K562 (cell line): ENCODE data around the gene SUMO3. TPM values are rescaled to one million over a fixed set of nuclear protein-coding genes. Genes with fewer than 3 reads are reported as not detected.

ENCODE experiments used
- ESRRA ChIP-seq: fragments of 450-650 bp; IDR thresholded peaks from 2 replicates; pipeline ENCODE4 v1.6.1; 2014; ENCODE audit warnings: low read depth, mild to moderate bottlenecking, moderate library complexity, borderline replicate concordance
- GATAD2A ChIP-seq: fragments of 450-650 bp; IDR thresholded peaks from 2 replicates; pipeline ENCODE4 v1.6.1; 2017
- HDAC8 ChIP-seq: fragments of 450-650 bp; IDR thresholded peaks from 2 replicates; pipeline ENCODE4 v1.6.1; 2016; ENCODE audit warnings: mild to moderate bottlenecking, missing genetic modification characterization, moderate library complexity, missing compliant biosample characterization
- HSF4 ChIP-seq: fragments of 250-450 bp; sonication (Bioruptor Pico); IDR thresholded peaks from 2 replicates; pipeline ENCODE4 v2.1.2; 2022; ENCODE audit warnings: mild to moderate bottlenecking, moderate library complexity, borderline replicate concordance
- MAFG ChIP-seq: fragments of 450-650 bp; conservative IDR thresholded peaks from 2 replicates; pipeline ENCODE4 v1.6.1; 2016; ENCODE audit warnings: missing genetic modification characterization, missing compliant biosample characterization
- PHF8 ChIP-seq: fragments of 200-600 bp; sonication (generic); IDR thresholded peaks from 2 replicates; pipeline ENCODE4 v1.6.1; 2012; ENCODE audit warnings: mixed run types, mild to moderate bottlenecking, inconsistent platforms, low read length, moderate library complexity, borderline replicate concordance
- RBM17 ChIP-seq: fragments of 200-400 bp; formaldehyde crosslinking; IDR thresholded peaks from 2 replicates; pipeline ENCODE4 v1.6.1; 2017; ENCODE audit warnings: low read depth, mild to moderate bottlenecking, low read length, borderline replicate concordance
- SIRT6 ChIP-seq: IDR thresholded peaks from one replicate; pipeline ENCODE4 v1.6.1; 2012; ENCODE audit warnings: low read depth, mild to moderate bottlenecking, control low read depth, inconsistent platforms, low read length, moderate library complexity
- XRCC5 ChIP-seq: fragments of 200-400 bp; formaldehyde crosslinking; IDR thresholded peaks from 2 replicates; pipeline ENCODE4 v1.6.1; 2017; ENCODE audit warnings: low read depth, mild to moderate bottlenecking, low read length
- ZNF146 ChIP-seq: IDR thresholded peaks from one replicate; pipeline ENCODE4 v1.6.1; 2018; ENCODE audit warnings: missing compliant biosample characterization; ENCODE audit not compliant: unreplicated experiment
- polyA plus RNA-seq, 8 experiments: library from polyadenylated mRNA; depleted of rRNA in 4 of 8; stranded (reverse) in 5 of 8; unstranded in 3 of 8; fragments of >200 nt; fragmentation: Nextera tagmentation in 2 of 8; fragmentation: Illumina TruSeq in 1 of 8; extraction: Ambion mirVana in 2 of 8; extraction: Trizol in 1 of 8; gene quantifications; 2 replicates each; pipeline versions ENCODE4 v1.2.1 to v1.2.3, GENCODE V29; 2011 to 2014; ENCODE audit warnings: inconsistent platforms in 1 of 8, missing spikeins in 1 of 8
- total RNA-seq, 7 experiments: library from RNA; depleted of rRNA in 6 of 7; stranded (reverse); fragments of >200 nt in 6 of 7; fragmentation: Illumina TruSeq in 2 of 7; extraction: Trizol in 2 of 7; gene quantifications; 2 replicates each; pipeline versions ENCODE4 v1.2.1 to v1.2.3, GENCODE V29; 2011 to 2021; ENCODE audit warnings: low replicate concordance in 1 of 7
- TF ChIP-seq, protein P1 (sequence below): fragments of 200-800 bp; sonication (Bioruptor generic); IDR thresholded peaks from 2 replicates; pipeline ENCODE4 v1.6.1; 2017; ENCODE audit warnings: missing genetic modification characterization, missing compliant biosample characterization
- TF ChIP-seq, protein P2 (sequence below): fragments of 450-650 bp; IDR thresholded peaks from 2 replicates; pipeline ENCODE4 v1.6.1; 2016; ENCODE audit warnings: mild to moderate bottlenecking
- TF ChIP-seq, protein P3 (sequence below): fragments of 250-450 bp; sonication (Bioruptor Pico); IDR thresholded peaks from 2 replicates; pipeline ENCODE4 v1.8.0; 2021; ENCODE audit warnings: moderate library complexity, mild to moderate bottlenecking, inconsistent platforms
- TF ChIP-seq, protein P4 (sequence below), 2 experiments: fragments of 450-650 bp; formaldehyde crosslinking in 1 of 2; IDR thresholded peaks; 2 replicates each; pipeline versions ENCODE4 v1.4.0 to v1.6.1; 2014 to 2020; ENCODE audit warnings: mild to moderate bottlenecking in 2 of 2, borderline replicate concordance in 1 of 2, low read depth in 1 of 2

Gene SUMO3
- total and polyA plus RNA-seq, 9 of the 15 experiments (the other 6 are each of a cell fraction or from before 2014, with no cell fraction given) = 13.9 to 143 (median 113) TPM

DNA sequence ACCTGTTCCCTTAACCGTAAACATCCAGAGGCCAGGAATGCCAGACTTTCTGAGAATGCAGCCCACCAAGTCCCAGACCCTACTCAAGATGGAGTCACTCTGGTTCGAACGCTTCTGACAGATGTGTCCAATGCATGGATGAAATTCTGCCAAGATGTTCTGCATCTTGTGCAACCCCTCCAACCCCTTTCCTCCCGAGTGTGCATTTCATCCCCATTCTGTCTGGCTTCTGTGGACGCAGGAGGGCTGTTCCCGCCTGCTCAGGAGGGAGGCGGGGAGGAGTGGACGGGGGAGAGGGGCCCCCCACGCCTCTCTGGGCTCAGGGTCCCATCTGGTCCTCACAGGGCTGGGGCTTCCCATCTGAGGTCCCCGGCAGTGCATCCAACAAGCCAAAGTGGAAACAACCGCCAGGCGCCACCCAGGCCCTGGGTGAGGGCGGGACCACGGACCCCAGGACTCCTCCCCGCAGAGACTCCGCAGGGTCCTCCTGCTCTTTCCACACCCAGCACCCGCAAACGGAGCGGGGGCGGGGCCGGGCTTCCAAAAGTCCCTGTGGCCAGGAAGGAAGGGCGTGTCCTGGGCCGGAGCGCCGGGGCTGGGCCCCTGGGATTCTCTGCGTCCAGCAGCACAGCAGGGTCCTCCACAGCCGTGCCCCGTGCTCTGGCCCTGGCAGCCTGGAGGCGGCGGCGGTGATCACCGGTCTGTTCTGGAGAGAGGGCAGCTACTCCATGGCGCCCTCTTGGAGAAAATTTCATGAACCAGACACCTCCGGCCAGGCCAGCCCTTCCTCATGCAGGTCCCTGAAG lies 27.8 kb upstream of the SUMO3 start (continued):
- TF ChIP-seq, protein P1, sequence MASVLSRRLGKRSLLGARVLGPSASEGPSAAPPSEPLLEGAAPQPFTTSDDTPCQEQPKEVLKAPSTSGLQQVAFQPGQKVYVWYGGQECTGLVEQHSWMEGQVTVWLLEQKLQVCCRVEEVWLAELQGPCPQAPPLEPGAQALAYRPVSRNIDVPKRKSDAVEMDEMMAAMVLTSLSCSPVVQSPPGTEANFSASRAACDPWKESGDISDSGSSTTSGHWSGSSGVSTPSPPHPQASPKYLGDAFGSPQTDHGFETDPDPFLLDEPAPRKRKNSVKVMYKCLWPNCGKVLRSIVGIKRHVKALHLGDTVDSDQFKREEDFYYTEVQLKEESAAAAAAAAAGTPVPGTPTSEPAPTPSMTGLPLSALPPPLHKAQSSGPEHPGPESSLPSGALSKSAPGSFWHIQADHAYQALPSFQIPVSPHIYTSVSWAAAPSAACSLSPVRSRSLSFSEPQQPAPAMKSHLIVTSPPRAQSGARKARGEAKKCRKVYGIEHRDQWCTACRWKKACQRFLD (CRISPR knock-in tag) = 0 out of 2 replicates have a peak, but pooled peaks have one; percentile 65
- TF ChIP-seq ESRRA (peak; percentile 31; the same call in 1 of the 2 replicates), HSF4 (CRISPR knock-in tag) (0 out of 2 replicates have a peak, but pooled peaks have one; percentile 73), ZNF146 (no peak), SIRT6 (no peak), PHF8 (peak; percentile 58; the same call in 1 of the 2 replicates), GATAD2A (0 out of 2 replicates have a peak, but pooled peaks have one; percentile 51), XRCC5 (0 out of 2 replicates have a peak, but pooled peaks have one; percentile 69), HDAC8 (tag) (peak; percentile 93), MAFG (tag) (no peak), RBM17 (no peak)
- TF ChIP-seq, protein P2, sequence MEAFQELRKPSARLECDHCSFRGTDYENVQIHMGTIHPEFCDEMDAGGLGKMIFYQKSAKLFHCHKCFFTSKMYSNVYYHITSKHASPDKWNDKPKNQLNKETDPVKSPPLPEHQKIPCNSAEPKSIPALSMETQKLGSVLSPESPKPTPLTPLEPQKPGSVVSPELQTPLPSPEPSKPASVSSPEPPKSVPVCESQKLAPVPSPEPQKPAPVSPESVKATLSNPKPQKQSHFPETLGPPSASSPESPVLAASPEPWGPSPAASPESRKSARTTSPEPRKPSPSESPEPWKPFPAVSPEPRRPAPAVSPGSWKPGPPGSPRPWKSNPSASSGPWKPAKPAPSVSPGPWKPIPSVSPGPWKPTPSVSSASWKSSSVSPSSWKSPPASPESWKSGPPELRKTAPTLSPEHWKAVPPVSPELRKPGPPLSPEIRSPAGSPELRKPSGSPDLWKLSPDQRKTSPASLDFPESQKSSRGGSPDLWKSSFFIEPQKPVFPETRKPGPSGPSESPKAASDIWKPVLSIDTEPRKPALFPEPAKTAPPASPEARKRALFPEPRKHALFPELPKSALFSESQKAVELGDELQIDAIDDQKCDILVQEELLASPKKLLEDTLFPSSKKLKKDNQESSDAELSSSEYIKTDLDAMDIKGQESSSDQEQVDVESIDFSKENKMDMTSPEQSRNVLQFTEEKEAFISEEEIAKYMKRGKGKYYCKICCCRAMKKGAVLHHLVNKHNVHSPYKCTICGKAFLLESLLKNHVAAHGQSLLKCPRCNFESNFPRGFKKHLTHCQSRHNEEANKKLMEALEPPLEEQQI = no peak
- TF ChIP-seq, protein P3, sequence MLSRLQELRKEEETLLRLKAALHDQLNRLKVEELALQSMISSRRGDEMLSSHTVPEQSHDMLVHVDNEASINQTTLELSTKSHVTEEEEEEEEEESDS (CRISPR knock-in tag) = no peak
- TF ChIP-seq, protein P4, sequence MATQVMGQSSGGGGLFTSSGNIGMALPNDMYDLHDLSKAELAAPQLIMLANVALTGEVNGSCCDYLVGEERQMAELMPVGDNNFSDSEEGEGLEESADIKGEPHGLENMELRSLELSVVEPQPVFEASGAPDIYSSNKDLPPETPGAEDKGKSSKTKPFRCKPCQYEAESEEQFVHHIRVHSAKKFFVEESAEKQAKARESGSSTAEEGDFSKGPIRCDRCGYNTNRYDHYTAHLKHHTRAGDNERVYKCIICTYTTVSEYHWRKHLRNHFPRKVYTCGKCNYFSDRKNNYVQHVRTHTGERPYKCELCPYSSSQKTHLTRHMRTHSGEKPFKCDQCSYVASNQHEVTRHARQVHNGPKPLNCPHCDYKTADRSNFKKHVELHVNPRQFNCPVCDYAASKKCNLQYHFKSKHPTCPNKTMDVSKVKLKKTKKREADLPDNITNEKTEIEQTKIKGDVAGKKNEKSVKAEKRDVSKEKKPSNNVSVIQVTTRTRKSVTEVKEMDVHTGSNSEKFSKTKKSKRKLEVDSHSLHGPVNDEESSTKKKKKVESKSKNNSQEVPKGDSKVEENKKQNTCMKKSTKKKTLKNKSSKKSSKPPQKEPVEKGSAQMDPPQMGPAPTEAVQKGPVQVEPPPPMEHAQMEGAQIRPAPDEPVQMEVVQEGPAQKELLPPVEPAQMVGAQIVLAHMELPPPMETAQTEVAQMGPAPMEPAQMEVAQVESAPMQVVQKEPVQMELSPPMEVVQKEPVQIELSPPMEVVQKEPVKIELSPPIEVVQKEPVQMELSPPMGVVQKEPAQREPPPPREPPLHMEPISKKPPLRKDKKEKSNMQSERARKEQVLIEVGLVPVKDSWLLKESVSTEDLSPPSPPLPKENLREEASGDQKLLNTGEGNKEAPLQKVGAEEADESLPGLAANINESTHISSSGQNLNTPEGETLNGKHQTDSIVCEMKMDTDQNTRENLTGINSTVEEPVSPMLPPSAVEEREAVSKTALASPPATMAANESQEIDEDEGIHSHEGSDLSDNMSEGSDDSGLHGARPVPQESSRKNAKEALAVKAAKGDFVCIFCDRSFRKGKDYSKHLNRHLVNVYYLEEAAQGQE (IDR thresholded peaks at IDR 0.05; ENCODE audit: borderline replicate concordance) = peak; percentile 89
- TF ChIP-seq, protein P4 (CRISPR knock-in tag; IDR thresholded peaks at IDR 0.05; ENCODE audit: low read depth) = no peak
